Smooth muscle cell (in vitro differentiated cells): ENCODE results near the gene MGAT4B. TPM values are rescaled to one million over a fixed set of nuclear protein-coding genes. Genes with fewer than 3 reads are reported as not detected.
"Not testable (repeated sequence)": the region's sequence is repeated elsewhere in the genome, so short reads cannot be mapped to it uniquely, and the experiment has no call there.

Experiments used
- DNase-seq: peaks from one replicate; lab custom pipeline; 2025; ENCODE audit not compliant: unreplicated experiment; lab: John Stamatoyannopoulos, UW
- H2AFZ ChIP-seq: fragments of 200-600 bp; sonication (generic); 2 replicates; pipeline ENCODE4 v1.6.0; 2016; ENCODE audit warnings: antibody characterized with exemption, low read depth, mild to moderate bottlenecking
- H3F3A ChIP-seq: fragments of 200-600 bp; sonication (generic); 2 replicates; pipeline ENCODE4 v1.6.0; 2017; ENCODE audit warnings: antibody characterized with exemption, low read depth
- H3K27ac ChIP-seq: fragments of 200-600 bp; sonication (generic); 2 replicates; pipeline ENCODE4 v1.5.1; 2016; ENCODE audit warnings: low read depth, mild to moderate bottlenecking
- H3K27me3 ChIP-seq: fragments of 200-600 bp; sonication (generic); 2 replicates; pipeline ENCODE4 v1.6.1; 2016; ENCODE audit warnings: low read depth, mild to moderate bottlenecking
- H3K36me3 ChIP-seq: fragments of 200-600 bp; sonication (generic); 2 replicates; pipeline ENCODE4 v1.5.1; 2016; ENCODE audit warnings: low read depth
- H3K4me1 ChIP-seq: fragments of 200-600 bp; sonication (generic); 2 replicates; pipeline ENCODE4 v1.5.1; 2016; ENCODE audit warnings: low read depth
- H3K4me2 ChIP-seq: fragments of 200-600 bp; sonication (generic); 2 replicates; pipeline ENCODE4 v1.6.0; 2016; ENCODE audit warnings: mild to moderate bottlenecking
- H3K4me3 ChIP-seq: fragments of 200-600 bp; sonication (generic); 2 replicates; pipeline ENCODE4 v1.5.1; 2016; ENCODE audit warnings: mild to moderate bottlenecking
- H3K79me2 ChIP-seq: fragments of 200-600 bp; sonication (generic); 2 replicates; pipeline ENCODE4 v1.6.0; 2016; ENCODE audit warnings: low read depth, mild to moderate bottlenecking
- H3K9ac ChIP-seq: fragments of 200-600 bp; sonication (generic); 2 replicates; pipeline ENCODE4 v1.6.0; 2016; ENCODE audit warnings: low read depth
- H3K9me3 ChIP-seq: fragments of 200-600 bp; sonication (generic); replicated peaks from 2 replicates; pipeline ENCODE4 v1.5.1; 2016; ENCODE audit warnings: low read depth
- H4K20me1 ChIP-seq: fragments of 200-600 bp; sonication (generic); 2 replicates; pipeline ENCODE4 v1.6.0; 2016; ENCODE audit warnings: low read depth
- CTCF ChIP-seq: fragments of 200-600 bp; sonication (generic); IDR thresholded peaks from 2 replicates; pipeline ENCODE4 v1.5.1; 2017; ENCODE audit warnings: borderline replicate concordance, mild to moderate bottlenecking, antibody characterized with exemption; ENCODE audit not compliant: insufficient read depth, poor library complexity, severe bottlenecking
- WGBS: methylation state at CpG from one replicate; pipeline ENCODE4 v1.1.7; 2016; ENCODE audit warnings: low lambda C conversion rate; 5-methylcytosine and 5-hydroxymethylcytosine counted together
- polyA plus RNA-seq: library from polyadenylated mRNA; unstranded; fragments of >200 nt; fragmentation: Nextera tagmentation; extraction: Ambion mirVana; gene quantifications from 2 replicates; pipeline ENCODE4 v1.2.1, GENCODE V29; 2016
- total RNA-seq: library from RNA; depleted of rRNA; stranded (reverse); fragments of >200 nt; gene quantifications from 2 replicates; pipeline ENCODE4 v1.2.3, GENCODE V29; 2014

The MGAT4B gene
- total and polyA plus RNA-seq, 2 experiments from 2014 or later, result 60.0 to 121 TPM

GRCh38 chr5:179839328-179840256 lies 32.9 kb upstream of the MGAT4B start:
- no peak overlapping the region for H3K4me2 ChIP-seq
- no peak for DNase-seq
- no peak overlapping the region for H3K9ac ChIP-seq
- H2AFZ ChIP-seq, result no peak overlapping the region
- peaks cover 13% of the 10 kb centered on the region for H3F3A ChIP-seq
- no peaks in the 10 kb centered on the region for H3K27me3 ChIP-seq
- WGBS, result 94% methylated on average over 16 of the region's 16 CpGs
- H3K79me2 ChIP-seq, result no peaks in the 10 kb centered on the region
- no peak overlapping the region for H3K4me3 ChIP-seq
- H3K9me3 ChIP-seq, result no peaks in the 10 kb centered on the region
- H3K4me1 ChIP-seq, result no peaks in the 10 kb centered on the region
- no peak overlapping the region for H3K27ac ChIP-seq
- no peaks in the 10 kb centered on the region for H3K36me3 ChIP-seq
- peaks cover 19% of the 10 kb centered on the region for H4K20me1 ChIP-seq
- no peak for TF ChIP-seq CTCF

- H3K27ac ChIP-seq, result no peak overlapping the region
- H3K4me3 ChIP-seq, result no peak overlapping the region
- no peak overlapping the region for H2AFZ ChIP-seq
- WGBS, result 96% methylated on average over 15 of the region's 15 CpGs
- no peaks in the 10 kb centered on the region for H3K9me3 ChIP-seq
- DNase-seq, result no peak
- H3K9ac ChIP-seq, result no peak overlapping the region
- peaks cover 13% of the 10 kb centered on the region for H3F3A ChIP-seq
- peaks cover 7% of the 10 kb centered on the region for H3K36me3 ChIP-seq
- H3K4me1 ChIP-seq, result no peaks in the 10 kb centered on the region
- H3K4me2 ChIP-seq, result no peak overlapping the region
- H3K79me2 ChIP-seq, result no peaks in the 10 kb centered on the region
- TF ChIP-seq CTCF, result no peak
- peaks cover 36% of the 10 kb centered on the region for H4K20me1 ChIP-seq
- no peaks in the 10 kb centered on the region for H3K27me3 ChIP-seq
These were observed 30.7 kb upstream of the MGAT4B start for GRCh38 chr5:179837076-179838011.

- TF ChIP-seq CTCF, result no peak
- peaks cover 13% of the 10 kb centered on the region for H3F3A ChIP-seq
- peaks cover 7% of the 10 kb centered on the region for H3K36me3 ChIP-seq
- H4K20me1 ChIP-seq, result peaks cover 41% of the 10 kb centered on the region
- no peak overlapping the region for H3K4me2 ChIP-seq
- H2AFZ ChIP-seq, result no peak overlapping the region
- DNase-seq, result no peak
- H3K79me2 ChIP-seq, result no peaks in the 10 kb centered on the region
- H3K9me3 ChIP-seq, result no peaks in the 10 kb centered on the region
- H3K4me3 ChIP-seq, result no peak overlapping the region
- 95% methylated on average over 19 of the region's 19 CpGs for WGBS
- no peak overlapping the region for H3K9ac ChIP-seq
- H3K4me1 ChIP-seq, result no peaks in the 10 kb centered on the region
- no peak overlapping the region for H3K27ac ChIP-seq
- H3K27me3 ChIP-seq, result no peaks in the 10 kb centered on the region
These were observed 29.8 kb upstream of the MGAT4B start for GRCh38 chr5:179836225-179837019.

- H3K27ac ChIP-seq, H3K4me3 ChIP-seq, H3K9me3 ChIP-seq, H3K27me3 ChIP-seq, H3K9ac ChIP-seq, H2AFZ ChIP-seq, H3K4me2 ChIP-seq, DNase-seq, H3K79me2 ChIP-seq, H3K4me1 ChIP-seq: not testable (repeated sequence)
- Histone ChIP-seq H3F3A (peaks cover 13% of the 10 kb centered on the region), H4K20me1 (peaks cover 41% of the 10 kb centered on the region), H3K36me3 (peaks cover 11% of the 10 kb centered on the region)
- 98% methylated on average over 18 of the region's 28 CpGs for WGBS
These were observed 28.2 kb upstream of the MGAT4B start for GRCh38 chr5:179834871-179835270.
